Measurements from ENCODE around the gene CDC40.
"Not testable (repeated sequence)": the region's sequence is repeated elsewhere in the genome, so short reads cannot be mapped to it uniquely, and the experiment has no call there.

CDC40 gene

DNA sequence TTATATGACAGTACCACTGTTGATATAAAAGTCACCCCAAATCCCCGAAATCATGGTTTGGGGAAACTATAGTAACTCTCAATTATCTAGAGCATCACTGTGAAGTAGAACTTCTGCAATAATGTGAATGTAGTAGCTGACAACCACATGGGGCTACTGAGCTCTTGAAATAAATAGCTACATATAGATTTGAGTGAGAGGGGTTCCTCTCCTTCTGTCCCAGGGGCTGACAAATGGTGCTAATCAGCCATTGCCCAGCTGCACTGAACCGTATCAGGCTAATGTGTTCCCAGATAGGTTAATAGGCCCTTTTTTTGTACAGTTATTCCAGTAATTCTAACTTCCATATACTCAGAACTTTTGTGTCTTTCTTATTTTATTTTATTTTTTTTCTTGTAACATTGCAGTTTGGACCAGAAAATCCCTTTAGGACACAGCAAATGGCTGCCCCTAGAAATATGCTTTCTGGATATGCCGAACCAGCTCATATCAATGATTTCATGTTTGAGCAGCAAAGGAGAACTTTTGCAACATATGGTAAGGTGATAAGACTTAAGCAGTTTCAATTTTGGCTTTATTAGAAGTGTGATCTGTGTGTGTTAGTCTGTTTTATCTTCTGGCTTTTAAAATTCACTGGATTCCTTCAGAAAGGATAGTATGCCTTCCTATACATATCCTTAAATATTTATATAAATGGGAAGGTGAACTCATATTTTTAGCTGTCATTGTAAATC is 21.1 kb downstream of the CDC40 start:
- no peak for DNase-seq

DNA sequence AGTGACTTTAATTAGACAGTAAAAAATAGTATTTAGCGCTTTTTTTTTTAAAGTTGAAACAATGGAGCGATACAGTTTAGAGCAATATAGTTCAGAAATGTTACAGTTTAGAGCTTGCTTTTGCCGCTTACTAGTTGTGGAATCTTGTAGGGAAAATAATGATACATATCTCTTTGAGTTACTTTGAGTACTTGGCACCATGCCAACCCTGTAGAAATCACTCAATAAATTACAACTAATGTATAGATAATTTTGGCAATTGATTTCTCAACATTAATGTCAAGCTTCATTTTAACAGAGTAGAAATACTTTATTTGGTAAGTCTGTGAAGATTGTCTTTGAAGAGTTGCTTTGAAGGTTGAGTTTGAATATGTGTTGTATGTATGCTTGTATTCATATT is 27.4 kb downstream of the CDC40 start:
- DNase-seq = no peak

GRCh38 chr6:110211753-110212152 is 31.5 kb downstream of the CDC40 start:
- no peak for DNase-seq

DNA sequence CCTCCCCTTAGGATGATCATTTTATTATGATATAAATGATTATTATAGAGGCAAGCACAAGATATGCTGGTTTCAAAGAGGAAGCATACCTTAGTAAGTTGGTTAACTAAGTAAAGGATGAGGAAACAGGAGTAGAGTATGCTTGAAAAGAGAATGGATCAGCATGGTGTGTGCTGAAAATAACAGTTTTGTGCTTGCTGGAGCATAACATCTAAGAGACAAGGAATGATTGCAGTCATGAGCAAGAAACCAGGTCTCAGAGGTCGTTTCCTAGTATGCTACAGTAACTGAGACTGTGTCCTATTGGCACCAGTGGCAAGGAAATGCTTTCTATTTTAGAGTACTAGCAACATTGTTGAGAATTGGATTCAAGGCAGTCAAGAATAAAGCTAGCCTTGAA is 34.1 kb downstream of the CDC40 start:
- no peak for DNase-seq

- no peak for DNase-seq
Observed at GRCh38 chr6:110216140-110216539, 35.9 kb downstream of the CDC40 start.

DNA sequence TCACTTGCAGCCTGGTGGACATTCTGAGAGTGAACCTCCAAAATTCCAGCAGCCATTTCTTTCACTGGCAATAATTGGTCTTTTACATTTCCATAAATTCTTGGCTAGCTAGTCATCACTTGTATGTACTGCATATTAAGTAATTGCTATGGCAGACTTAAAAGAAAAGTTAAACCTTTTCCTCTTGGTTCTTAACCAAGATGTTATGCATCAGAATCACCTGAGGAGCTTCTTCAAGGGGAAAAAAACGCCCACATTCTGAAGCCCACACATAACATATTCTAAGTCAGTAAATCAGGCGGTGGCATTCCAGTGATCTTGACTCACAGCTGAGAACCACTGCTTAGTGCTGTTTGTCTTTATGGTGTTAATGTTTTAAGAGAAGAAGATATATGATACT is 37.0 kb downstream of the CDC40 start:
- no peak for DNase-seq

GRCh38 chr6:110221738-110222137 is 41.5 kb downstream of the CDC40 start:
- DNase-seq = no peak

DNA sequence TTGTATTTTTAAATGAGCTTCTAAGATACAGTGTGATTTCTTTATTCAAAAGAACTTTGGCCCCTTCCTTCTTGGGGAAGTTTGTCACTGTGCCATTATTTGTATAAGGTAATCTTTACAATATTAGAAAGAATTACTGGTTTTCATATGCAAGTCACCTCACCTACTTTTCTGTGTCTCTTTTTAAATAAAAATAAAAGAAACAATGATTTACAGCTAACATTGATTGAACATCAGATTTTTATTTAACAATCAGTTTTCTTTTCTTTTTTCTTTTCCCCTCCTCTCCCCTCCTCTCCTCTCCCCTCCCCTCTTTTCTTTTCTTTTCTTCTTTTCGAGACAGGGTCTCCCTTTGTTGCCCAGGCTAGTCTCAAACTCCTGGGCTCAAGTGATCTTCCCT is 46.0 kb downstream of the CDC40 start:
- no peak for DNase-seq

GRCh38 chr6:110232450-110232849 is 52.2 kb downstream of the CDC40 start:
- DNase-seq = no peak

DNA sequence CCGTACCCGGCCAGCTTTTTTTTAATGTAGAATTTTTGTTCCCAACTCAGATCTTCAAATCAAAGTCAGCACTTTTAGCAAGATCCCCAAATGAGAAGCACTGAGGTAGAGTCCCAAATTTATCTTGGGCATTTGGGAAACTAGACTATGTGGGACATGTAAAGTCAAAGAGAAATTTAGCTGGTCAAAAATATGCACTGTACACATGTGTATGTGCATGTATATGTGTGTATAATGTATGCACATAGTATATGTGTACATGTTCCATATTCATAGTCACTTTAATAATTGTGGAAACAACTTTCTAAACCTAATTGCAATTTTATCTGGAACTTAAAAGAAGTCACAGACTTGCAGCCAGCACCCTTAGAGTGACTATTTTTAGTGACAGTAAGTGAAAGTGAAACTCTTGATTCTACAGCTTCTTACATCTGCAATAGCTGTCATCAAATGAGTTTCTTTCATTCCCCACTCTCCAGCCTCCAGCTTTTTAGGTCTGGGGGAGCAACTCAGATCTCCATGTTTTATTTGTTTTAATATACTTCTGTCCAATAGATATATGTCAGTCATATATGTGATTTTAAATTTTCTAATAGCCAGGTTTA is 53.6 kb downstream of the CDC40 start:
- no peak for DNase-seq

DNA sequence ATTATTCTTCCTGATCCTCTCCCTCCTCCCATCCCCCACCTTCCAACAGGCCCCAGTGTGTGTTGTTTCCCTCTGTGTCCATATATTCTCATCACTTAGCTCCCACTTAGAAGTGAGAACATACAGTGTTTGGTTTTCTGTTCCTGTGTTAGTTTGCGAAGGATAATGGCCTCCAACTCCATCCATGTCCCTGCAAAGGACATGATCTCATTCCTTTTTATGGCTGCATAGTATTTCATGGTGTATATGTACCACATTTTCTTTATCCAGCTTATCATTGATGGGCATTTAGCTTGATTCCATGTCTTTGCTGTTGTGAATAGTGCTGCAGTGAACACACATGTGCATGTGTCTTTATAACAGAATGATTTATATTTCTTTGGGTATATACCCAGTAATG is 55.8 kb downstream of the CDC40 start:
- DNase-seq = not testable (repeated sequence)

DNA sequence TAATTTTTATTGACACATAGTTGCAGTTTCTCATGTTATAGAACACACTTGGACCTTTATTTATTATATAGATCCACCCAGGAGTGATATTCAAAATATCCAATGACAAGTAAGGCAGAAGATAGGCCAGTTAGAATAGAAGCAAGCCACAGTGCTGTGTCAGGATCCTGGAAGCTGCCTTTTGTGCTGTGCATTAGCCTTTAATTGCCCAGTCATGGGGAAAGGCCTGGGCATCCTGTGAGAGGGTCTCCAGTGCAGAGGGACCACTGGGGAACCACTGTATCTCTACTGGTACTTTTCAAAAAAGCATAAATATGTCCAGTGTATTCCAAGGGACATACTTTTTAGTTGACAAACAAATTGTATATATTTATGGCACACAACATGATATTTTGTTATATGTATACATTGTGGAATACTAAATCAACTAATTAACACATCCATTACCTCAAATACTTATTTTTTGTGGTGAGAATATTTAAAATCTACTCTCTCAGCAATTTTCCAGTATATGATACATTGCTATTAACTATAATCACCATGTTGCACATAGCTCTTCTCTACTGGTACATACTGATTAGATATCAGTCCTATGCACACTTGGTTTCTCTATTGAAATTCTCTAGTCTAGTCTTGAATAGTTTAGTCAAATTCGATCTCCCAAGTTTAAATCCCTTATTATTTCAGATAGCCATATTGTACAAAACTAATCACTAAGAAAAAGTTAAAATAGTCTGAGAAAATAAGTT is 59.5 kb downstream of the CDC40 start:
- DNase-seq = no peak

- not testable (repeated sequence) for DNase-seq
Observed at GRCh38 chr6:110244621-110245020, 64.4 kb downstream of the CDC40 start.

- no peak for DNase-seq
Observed at GRCh38 chr6:110246378-110246777, 66.2 kb downstream of the CDC40 start.

DNA sequence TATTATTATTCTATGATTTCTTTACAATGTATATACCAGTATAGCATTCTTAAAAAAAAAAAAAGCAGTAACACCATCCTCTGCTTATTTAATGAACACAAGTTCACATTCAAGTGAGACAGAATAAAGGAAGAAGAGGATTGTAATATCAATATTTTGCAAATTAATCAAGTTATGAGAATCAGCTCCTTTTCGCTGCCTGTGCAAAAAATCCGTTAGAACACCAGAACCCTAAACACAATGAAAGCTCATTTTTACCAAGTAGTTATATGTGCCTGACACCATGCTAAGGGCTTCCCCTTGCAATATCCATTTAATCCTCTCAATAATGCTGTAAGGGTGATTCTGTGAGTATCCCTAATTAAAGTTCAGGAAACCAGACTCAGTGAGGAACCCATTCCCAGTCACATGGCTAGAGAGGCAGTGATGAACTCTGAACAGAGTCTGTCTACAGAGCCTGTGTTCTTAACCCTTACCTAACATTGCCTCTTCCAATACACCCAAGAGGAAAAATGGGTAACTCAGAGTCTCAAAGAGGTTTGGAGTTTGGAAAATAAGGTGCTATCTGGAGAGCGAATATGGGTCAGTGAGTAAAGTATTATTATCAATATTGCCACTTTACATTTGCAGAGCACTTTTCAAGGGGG is 66.8 kb downstream of the CDC40 start:
- DNase-seq = no peak

DNA sequence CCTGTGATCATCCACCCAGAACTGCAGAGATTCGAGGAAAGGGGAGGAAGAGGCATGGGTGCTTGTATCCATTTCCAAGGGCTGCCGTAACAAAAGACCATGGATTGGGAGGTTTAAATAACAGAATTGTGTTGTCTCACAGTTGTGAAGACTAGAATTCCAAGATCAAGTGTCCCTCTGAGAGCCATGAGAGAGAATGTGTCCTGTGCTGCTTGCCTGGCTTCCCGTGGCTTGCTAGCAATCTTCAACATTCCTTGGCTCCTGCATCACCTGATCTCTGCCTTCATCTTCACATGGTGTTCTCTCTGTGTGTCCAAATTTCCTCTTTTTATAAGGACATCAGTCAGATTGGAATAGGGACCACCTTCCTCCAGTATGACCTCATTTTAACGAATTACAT is 69.8 kb downstream of the CDC40 start:
- no peak for DNase-seq

GRCh38 chr6:110250838-110251237 is 70.6 kb downstream of the CDC40 start:
- DNase-seq = no peak

GRCh38 chr6:110255211-110255750 is 75.1 kb downstream of the CDC40 start:
- no peak for DNase-seq

GRCh38 chr6:110256366-110256765 is 76.1 kb downstream of the CDC40 start:
- no peak for DNase-seq

DNA sequence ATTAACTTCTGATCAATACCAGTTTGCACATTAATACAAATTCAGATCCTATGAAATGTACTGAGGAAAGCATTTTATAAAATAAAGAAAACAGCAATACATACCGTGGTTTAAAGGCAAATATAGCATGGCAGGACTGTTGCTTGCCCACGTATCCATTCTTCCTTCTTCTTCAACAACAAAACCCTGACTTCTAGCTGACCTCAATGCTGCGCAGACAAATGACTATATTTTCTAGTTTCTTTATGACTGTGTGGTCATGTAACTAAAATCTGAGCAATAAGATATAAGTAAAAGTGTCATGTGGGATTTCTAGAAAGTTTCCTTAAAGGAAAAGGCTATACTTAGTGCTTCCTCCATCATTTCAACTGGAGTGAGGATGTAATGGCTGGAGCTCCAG is 85.0 kb downstream of the CDC40 start:
- DNase-seq = no peak

DNA sequence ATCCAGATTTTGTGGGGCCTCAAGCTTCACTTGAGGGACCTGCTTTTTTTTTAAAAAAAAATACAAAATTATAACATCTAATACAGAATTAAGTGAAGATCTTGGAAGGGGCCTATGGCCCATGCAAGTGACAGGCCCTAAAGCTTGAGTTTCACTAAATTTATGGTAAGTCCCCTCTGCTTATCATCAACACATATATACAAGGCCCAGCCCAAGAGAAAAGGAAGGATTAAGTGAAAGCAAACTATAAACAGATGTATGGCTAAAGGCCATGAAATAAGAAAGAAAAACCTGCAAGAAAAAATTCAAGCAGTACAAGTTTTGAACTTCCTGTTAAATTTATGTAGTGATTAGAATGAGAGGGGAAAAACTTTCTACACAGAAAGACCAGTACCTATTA is 86.8 kb downstream of the CDC40 start:
- no peak for DNase-seq

DNA sequence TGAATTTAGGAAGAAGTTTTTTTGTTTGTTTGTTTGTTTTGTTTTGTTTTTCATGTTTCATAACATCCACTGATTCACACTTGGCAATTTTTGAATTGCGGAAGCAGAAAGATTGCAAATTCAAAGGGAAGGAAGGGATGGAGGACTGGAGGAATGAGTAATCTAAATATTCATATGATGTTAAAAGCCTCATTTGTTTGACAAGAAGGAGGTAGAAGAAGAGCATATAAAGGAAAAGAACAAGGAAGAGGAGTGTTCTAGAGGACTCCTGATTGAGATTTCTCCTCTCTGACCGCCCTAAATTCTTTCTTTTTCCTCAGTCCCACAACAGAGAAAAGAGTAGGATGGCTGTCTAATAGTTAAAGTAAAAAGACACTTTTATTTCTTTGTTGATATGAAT is 89.4 kb downstream of the CDC40 start:
- DNase-seq = no peak

DNA sequence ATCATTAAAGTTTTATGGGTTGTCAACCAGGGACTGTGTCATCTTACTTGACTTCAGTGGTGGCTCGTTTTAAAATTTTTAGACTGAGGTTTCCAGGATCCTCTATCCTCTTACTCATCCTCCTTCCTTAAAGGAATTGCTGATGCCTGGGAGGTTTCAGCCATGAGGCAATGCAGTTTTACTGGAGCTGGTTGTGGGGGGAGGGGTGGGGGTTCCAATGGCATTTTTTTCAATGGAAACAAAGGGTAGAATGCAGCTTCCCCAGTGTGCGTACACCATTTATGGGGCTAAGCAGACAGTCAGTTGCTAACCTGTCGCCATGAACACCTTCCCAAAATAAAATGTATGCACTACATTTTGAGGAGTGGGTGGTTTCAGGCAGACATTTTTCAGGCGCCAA is 89.9 kb downstream of the CDC40 start:
- DNase-seq = no peak

DNA sequence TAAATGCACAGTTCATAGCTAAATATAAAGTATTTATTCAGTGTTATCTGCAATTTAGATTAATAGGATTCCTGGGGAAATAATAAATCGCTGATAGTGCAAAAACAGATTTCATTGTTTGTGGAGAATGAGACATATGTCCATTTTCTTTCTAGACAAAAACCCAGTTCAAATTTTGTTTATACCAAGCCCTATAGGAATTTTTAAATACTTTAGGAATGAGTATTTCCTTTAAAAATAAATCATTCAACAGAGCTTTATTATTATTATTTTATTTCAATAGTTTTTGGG is 91.5 kb downstream of the CDC40 start:
- no peak for DNase-seq

All from DMS79 (cell line).